RWPE2 (cell line): ENCODE data around the gene UVSSA.

Source experiments
- ATAC-seq: fragments of 200-7000 bp; cut with Tn5 transposase; 3 replicates; pipeline ENCODE4 v1.9.1; 2021; ENCODE audit warnings: low read depth
- DNase-seq: peaks from one replicate; pipeline ENCODE4 v3.0.0-alpha.2; 2020; ENCODE audit warnings: low spot score
- H3K27ac ChIP-seq: fragments of 450-650 bp; 2 replicates; pipeline ENCODE4 v1.5.1; 2017; ENCODE audit warnings: mild to moderate bottlenecking; ENCODE audit not compliant: poor library complexity, severe bottlenecking
- H3K27me3 ChIP-seq: fragments of 250-450 bp; sonication (Bioruptor Pico); 2 replicates; pipeline ENCODE4 v1.5.1; 2021; ENCODE audit warnings: mild to moderate bottlenecking, moderate library complexity; ENCODE audit not compliant: insufficient read depth, poor library complexity, severe bottlenecking
- H3K36me3 ChIP-seq: fragments of 250-450 bp; sonication (Bioruptor Pico); 2 replicates; pipeline ENCODE4 v1.5.1; 2020; ENCODE audit warnings: low read depth, mild to moderate bottlenecking, moderate library complexity
- H3K4me1 ChIP-seq: fragments of 250-450 bp; sonication (Bioruptor Pico); 2 replicates; pipeline ENCODE4 v1.5.1; 2021; ENCODE audit warnings: mild to moderate bottlenecking, moderate library complexity; ENCODE audit not compliant: insufficient read depth, poor library complexity, severe bottlenecking
- H3K4me3 ChIP-seq: fragments of 250-450 bp; sonication (Bioruptor Pico); 2 replicates; pipeline ENCODE4 v1.5.1; 2021; ENCODE audit warnings: mild to moderate bottlenecking, moderate library complexity; ENCODE audit not compliant: severe bottlenecking
- H3K9me3 ChIP-seq: fragments of 250-450 bp; sonication (Bioruptor Pico); 2 replicates; pipeline ENCODE4 v1.5.1; 2021; ENCODE audit warnings: mild to moderate bottlenecking, moderate library complexity; ENCODE audit not compliant: severe bottlenecking
- TF ChIP-seq, protein P1 (sequence below): fragments of 450-650 bp; IDR thresholded peaks from one replicate; pipeline ENCODE4 v1.5.1; 2017; ENCODE audit warnings: mild to moderate bottlenecking, moderate library complexity; ENCODE audit not compliant: poor library complexity, severe bottlenecking

UVSSA gene

DNA sequence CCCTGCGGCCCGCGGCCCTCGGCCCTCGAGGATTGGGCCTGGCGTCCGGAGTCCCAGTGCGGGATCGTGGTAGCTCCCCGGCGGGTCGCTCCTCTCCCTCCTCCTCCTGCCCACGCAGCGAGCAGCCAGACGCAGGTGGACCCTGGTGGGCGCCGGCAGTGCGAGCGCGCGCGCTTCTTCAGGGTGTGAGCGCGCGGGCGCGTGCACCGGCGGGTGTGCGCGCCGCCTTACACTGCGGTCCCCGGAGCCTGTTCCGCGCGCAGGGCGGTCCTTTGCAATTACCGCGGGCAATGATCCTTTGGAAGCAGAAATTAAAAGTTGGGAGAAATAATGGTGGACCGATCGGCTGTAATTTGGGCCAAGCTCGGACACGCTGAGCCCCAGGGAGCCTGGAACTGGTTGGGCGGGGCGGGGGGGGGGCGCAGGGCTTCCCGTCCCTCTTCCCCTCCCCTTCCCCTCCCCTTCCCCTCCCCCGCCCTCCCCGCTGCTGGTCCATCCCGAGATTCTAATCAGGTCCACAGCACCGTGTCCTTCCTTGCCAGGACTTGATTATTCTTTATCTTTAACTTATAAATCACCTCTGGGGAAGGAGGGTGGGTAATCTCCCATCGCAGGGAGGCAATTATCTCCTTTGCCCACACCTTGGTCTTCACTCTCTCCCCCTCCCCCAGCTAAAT, 60.8 kb downstream of the UVSSA start:
- Histone ChIP-seq H3K4me1 (no peaks in the 10 kb centered on the region), H3K9me3 (no peaks in the 10 kb centered on the region), H3K27me3 (peaks cover 84% of the 10 kb centered on the region), H3K4me3 (no peak overlapping the region), H3K36me3 (no peaks in the 10 kb centered on the region), H3K27ac (no peak overlapping the region)
- DNase-seq: no peak
- ATAC-seq: no peak
- TF ChIP-seq, protein P1, sequence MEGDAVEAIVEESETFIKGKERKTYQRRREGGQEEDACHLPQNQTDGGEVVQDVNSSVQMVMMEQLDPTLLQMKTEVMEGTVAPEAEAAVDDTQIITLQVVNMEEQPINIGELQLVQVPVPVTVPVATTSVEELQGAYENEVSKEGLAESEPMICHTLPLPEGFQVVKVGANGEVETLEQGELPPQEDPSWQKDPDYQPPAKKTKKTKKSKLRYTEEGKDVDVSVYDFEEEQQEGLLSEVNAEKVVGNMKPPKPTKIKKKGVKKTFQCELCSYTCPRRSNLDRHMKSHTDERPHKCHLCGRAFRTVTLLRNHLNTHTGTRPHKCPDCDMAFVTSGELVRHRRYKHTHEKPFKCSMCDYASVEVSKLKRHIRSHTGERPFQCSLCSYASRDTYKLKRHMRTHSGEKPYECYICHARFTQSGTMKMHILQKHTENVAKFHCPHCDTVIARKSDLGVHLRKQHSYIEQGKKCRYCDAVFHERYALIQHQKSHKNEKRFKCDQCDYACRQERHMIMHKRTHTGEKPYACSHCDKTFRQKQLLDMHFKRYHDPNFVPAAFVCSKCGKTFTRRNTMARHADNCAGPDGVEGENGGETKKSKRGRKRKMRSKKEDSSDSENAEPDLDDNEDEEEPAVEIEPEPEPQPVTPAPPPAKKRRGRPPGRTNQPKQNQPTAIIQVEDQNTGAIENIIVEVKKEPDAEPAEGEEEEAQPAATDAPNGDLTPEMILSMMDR: no peak

DNA sequence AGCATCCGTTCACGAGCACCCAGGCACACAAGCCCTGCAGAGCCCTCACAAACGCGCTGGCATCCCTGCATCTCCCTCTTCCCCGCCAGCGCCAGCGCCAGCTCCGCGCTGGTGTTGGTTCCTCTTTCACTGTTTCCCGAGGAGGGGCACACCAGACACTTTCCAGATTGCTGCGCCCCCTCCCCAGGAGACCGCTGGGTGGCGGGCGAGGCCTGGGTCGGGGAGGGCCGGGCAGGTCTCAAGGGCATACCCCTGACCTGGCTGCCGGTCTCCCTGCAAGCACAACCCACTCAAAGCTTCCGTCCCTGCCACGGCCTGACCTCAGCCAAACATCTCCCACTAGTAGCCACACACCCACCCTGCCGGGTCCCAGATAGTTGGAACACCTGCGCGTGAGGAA, 61.4 kb downstream of the UVSSA start:
- DNase-seq (no peak), ATAC-seq (no peak)
- no peak overlapping the region for H3K4me3 ChIP-seq
- peaks cover 86% of the 10 kb centered on the region for H3K27me3 ChIP-seq
- TF ChIP-seq, protein P1: no peak
- no peaks in the 10 kb centered on the region for H3K36me3 ChIP-seq
- no peaks in the 10 kb centered on the region for H3K9me3 ChIP-seq
- H3K4me1 ChIP-seq: no peaks in the 10 kb centered on the region
- H3K27ac ChIP-seq: no peak overlapping the region

DNA sequence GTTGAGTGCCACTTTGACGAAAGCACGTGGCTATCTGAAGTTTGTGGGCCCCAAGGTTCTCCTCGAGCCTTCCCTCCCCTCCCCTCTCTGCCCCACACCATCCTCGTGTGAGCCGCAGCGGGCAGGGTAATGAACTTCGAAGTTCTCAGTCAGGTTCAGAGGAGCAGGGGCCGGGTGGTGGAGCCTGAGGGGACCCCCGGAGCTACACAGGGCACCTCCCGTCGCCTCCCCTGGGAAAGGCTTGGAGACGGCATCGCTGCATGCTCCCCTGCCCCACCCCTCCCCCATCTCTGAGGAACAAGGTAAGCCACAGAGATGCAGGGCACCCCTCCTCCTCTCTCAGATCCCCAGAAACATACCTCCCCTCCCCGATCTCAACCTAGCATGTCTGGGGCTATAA, 62.1 kb downstream of the UVSSA start:
- TF ChIP-seq, protein P1: no peak
- Histone ChIP-seq H3K36me3 (no peaks in the 10 kb centered on the region), H3K27ac (no peak overlapping the region), H3K9me3 (no peaks in the 10 kb centered on the region), H3K27me3 (peaks cover 86% of the 10 kb centered on the region), H3K4me1 (no peaks in the 10 kb centered on the region), H3K4me3 (no peak overlapping the region)
- ATAC-seq (no peak), DNase-seq (no peak)

DNA sequence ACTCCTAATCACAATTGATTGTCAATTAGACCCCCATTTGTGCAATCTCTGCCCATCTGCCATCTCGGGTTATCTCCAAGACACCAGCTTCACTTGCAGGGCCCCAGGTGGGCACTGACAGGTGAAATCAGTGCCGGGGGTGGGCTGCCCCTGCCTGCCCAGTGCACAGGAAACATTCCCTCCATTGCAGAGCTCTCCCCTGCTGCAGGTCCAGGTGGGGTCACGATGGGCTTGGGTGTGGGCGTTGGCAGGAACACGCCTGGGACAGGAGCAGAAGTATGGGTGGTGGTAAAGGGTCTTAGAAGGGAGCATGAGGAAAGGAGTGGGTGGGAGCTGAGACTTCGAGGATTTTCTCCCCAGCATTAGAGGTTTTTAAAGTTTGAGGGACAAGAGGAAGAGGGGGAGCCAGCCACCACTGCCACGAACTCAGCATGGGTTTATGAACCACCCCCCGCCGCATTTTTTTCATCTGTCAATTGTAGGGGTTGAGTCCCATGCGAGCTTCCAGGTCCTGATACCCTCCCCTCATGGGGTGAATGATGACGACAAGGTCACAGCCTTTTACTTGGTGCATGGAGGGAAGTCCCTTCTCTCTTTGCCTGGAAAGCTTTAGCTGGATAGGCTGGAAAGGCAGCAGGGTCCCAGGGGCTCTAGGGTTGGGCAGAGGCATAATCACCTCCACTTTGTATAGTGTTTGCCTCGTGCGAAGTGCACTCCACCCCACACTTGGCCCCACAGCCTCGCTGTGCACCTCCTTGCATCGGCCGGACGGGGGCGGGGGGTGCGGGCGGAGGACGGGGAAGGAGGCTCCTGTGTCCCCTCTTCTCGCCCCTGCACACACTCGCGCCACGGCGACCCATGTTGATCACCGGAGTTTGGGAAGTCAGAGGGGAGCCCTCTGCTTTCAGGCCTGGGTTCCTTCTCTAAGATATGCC, 62.8 kb downstream of the UVSSA start:
- Histone ChIP-seq H3K4me1 (no peaks in the 10 kb centered on the region), H3K9me3 (no peaks in the 10 kb centered on the region), H3K36me3 (no peaks in the 10 kb centered on the region), H3K27me3 (peaks cover 79% of the 10 kb centered on the region), H3K27ac (no peak overlapping the region), H3K4me3 (no peak overlapping the region)
- TF ChIP-seq, protein P1: no peak
- ATAC-seq (no peak), DNase-seq (no peak)
